Measurements from ENCODE around the gene ZNF556.

GRCh38 chr19:2819540-2820111, 47.5 kb upstream of the ZNF556 start, which contains the start of gene ZNF554:
- TF ChIP-seq, protein P1, sequence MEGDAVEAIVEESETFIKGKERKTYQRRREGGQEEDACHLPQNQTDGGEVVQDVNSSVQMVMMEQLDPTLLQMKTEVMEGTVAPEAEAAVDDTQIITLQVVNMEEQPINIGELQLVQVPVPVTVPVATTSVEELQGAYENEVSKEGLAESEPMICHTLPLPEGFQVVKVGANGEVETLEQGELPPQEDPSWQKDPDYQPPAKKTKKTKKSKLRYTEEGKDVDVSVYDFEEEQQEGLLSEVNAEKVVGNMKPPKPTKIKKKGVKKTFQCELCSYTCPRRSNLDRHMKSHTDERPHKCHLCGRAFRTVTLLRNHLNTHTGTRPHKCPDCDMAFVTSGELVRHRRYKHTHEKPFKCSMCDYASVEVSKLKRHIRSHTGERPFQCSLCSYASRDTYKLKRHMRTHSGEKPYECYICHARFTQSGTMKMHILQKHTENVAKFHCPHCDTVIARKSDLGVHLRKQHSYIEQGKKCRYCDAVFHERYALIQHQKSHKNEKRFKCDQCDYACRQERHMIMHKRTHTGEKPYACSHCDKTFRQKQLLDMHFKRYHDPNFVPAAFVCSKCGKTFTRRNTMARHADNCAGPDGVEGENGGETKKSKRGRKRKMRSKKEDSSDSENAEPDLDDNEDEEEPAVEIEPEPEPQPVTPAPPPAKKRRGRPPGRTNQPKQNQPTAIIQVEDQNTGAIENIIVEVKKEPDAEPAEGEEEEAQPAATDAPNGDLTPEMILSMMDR (IDR thresholded peaks at IDR 0.05) = peak; percentile 95 to 99 (median 96)
- TF ChIP-seq POLR2A (IDR thresholded peaks at IDR 0.05) = no peak
- peak; percentile 62 to 92 for TF ChIP-seq POLR2AphosphoS5 (IDR thresholded peaks at IDR 0.05; ENCODE audit: insufficient read depth in 1 of 2, low read depth in 1 of 2)

Measured in vagina (tissue), 2 donors.